ENCODE results near the gene SLC25A23.

GRCh38 chr19:6450166-6450565 lies 9.4 kb downstream of the SLC25A23 start:
- TF ChIP-seq CTCF (IDR thresholded peaks at IDR 0.05): no peak
- no peak for TF ChIP-seq POLR2AphosphoS5 (IDR thresholded peaks at IDR 0.05)
